Endothelial cell of umbilical vein (primary cell): ENCODE measurements around the gene RYR1. TPM values are rescaled to one million over a fixed set of nuclear protein-coding genes. Genes with fewer than 3 reads are reported as not detected.

Experiments used
- BruUV-seq: library from RNA; stranded (reverse); fragments of 400-500 nt; replicated peaks from 2 replicates; lab custom pipeline; 2021; lab: Mats Ljungman, UMichigan
- CTCF ChIA-PET: fragments of 300-600, 350-600 bp; sonication (Branson Sonifier 250); formaldehyde crosslinking; loops from one replicate; lab custom pipeline; 2021; ENCODE audit warnings: antibody characterized with exemption, inconsistent platforms; lab: Charles Lee
- POLR2A ChIA-PET: fragments of 300-600, 350-600 bp; sonication (Branson Sonifier 250); formaldehyde crosslinking; loops from one replicate; lab custom pipeline; 2021; ENCODE audit warnings: antibody characterized with exemption, inconsistent platforms; lab: Charles Lee
- DNase-seq: peaks from one replicate; pipeline ENCODE4 v3.0.0-alpha.2; 2011; ENCODE audit warnings: low read depth, low spot score
- FAIRE-seq: peaks from 2 replicates; lab custom pipeline; 2011; peaks lifted over from hg19 to GRCh38; lab: Jason Lieb, UNC
- H2AFZ ChIP-seq: 2 replicates; pipeline ENCODE4 v1.6.0; 2012; ENCODE audit warnings: low read depth, low read length, control low read depth, inconsistent platforms
- H3K27ac ChIP-seq: 2 replicates; pipeline ENCODE4 v1.5.1; 2011; ENCODE audit warnings: low read depth, mild to moderate bottlenecking, control low read depth, low read length, moderate library complexity; ENCODE audit not compliant: insufficient read depth
- H3K27me3 ChIP-seq, 2 experiments: 2 replicates each; pipeline versions ENCODE4 v1.6.0 to v1.6.1; 2011; ENCODE audit warnings: low read length in 2 of 2, mixed read lengths in 1 of 2; ENCODE audit not compliant: control insufficient read depth in 2 of 2, insufficient read depth in 2 of 2
- H3K36me3 ChIP-seq, 2 experiments: 2 replicates in 1 of 2; 3 replicates in 1 of 2; pipeline ENCODE4 v1.5.1; 2011; ENCODE audit warnings: low read length in 2 of 2, mild to moderate bottlenecking in 1 of 2, moderate library complexity in 1 of 2; ENCODE audit not compliant: control insufficient read depth in 2 of 2, insufficient read depth in 2 of 2; ENCODE audit errors: extremely low read depth in 1 of 2
- H3K4me1 ChIP-seq: 3 replicates; pipeline ENCODE4 v1.5.1; 2011; ENCODE audit warnings: mild to moderate bottlenecking, low read length; ENCODE audit not compliant: control insufficient read depth, insufficient read depth; ENCODE audit errors: extremely low read depth
- H3K4me2 ChIP-seq: 2 replicates; pipeline ENCODE4 v1.6.1; 2011; ENCODE audit warnings: low read length, control low read depth, mixed read lengths; ENCODE audit not compliant: insufficient read depth
- H3K4me3 ChIP-seq, 3 experiments: fragments of 200-600 bp in 1 of 3; sonication (generic), shearing (Covaris generic) in 1 of 3; replicated peaks in 1 of 3; 2 replicates each; pipeline ENCODE4 v1.5.1; 2011 to 2016; ENCODE audit warnings: control low read depth in 3 of 3, low read length in 3 of 3, mild to moderate bottlenecking in 2 of 3, inconsistent platforms in 1 of 3, low read depth in 1 of 3, moderate library complexity in 1 of 3; ENCODE audit not compliant: insufficient read depth in 1 of 3
- H3K79me2 ChIP-seq: 2 replicates; pipeline ENCODE4 v1.6.0; 2012; ENCODE audit warnings: low read length, inconsistent platforms; ENCODE audit not compliant: control insufficient read depth, insufficient read depth
- H3K9ac ChIP-seq: replicated peaks from 2 replicates; pipeline ENCODE3; 2011; ENCODE audit warnings: low read length, control low read depth; ENCODE audit not compliant: insufficient read depth; ENCODE audit errors: extremely low read depth
- H3K9me1 ChIP-seq: replicated peaks from 3 replicates; pipeline ENCODE4 v1.6.0; 2011; ENCODE audit warnings: mild to moderate bottlenecking, low read length; ENCODE audit not compliant: control insufficient read depth, insufficient read depth; ENCODE audit errors: extremely low read depth
- H3K9me3 ChIP-seq: replicated peaks from 2 replicates; pipeline ENCODE4 v1.5.1; 2012; ENCODE audit warnings: low read length, inconsistent platforms; ENCODE audit not compliant: control insufficient read depth, insufficient read depth
- H4K20me1 ChIP-seq: replicated peaks from 2 replicates; pipeline ENCODE3; 2011; ENCODE audit warnings: mild to moderate bottlenecking, low read length; ENCODE audit not compliant: control insufficient read depth, insufficient read depth; ENCODE audit errors: extremely low read depth
- EZH2 ChIP-seq: IDR thresholded peaks from 2 replicates; pipeline ENCODE4 v1.6.1; 2012; ENCODE audit warnings: borderline replicate concordance, low read depth, mild to moderate bottlenecking, moderate library complexity, low read length, inconsistent platforms; ENCODE audit not compliant: severe bottlenecking
- GATA2 ChIP-seq: IDR thresholded peaks from 2 replicates; pipeline ENCODE4 v1.7.0; 2011; ENCODE audit warnings: low read depth, mild to moderate bottlenecking, moderate library complexity, mixed read lengths, low read length; ENCODE audit not compliant: insufficient read length, insufficient read depth
- JUN ChIP-seq: IDR thresholded peaks from 2 replicates; pipeline ENCODE4 v1.6.1; 2011; ENCODE audit warnings: borderline replicate concordance, low read depth; ENCODE audit not compliant: insufficient read length, insufficient read depth
- POLR2AphosphoS5 ChIP-seq: IDR thresholded peaks from 2 replicates; pipeline ENCODE4 v1.6.1; 2012; ENCODE audit warnings: low read depth, mild to moderate bottlenecking, control low read depth, low read length, moderate library complexity; ENCODE audit not compliant: insufficient read depth
- dilution Hi-C: fragments of 300-500 bp; cut with MboI; formaldehyde crosslinking; loops from one replicate; pipeline ENCODE4 v1.15.0; 2019; ENCODE audit warnings: low sequenced_read_pairs; ENCODE audit not compliant: extremely low pct_ligation_motif_present
- intact Hi-C: fragments of 100-400 bp; cut with micrococcal nuclease; formaldehyde crosslinking; loops from one replicate; pipeline ENCODE4 v1.10.0; 2022
- polyA plus RNA-seq, 4 experiments: library from polyadenylated mRNA; depleted of rRNA in 3 of 4; stranded (reverse) in 3 of 4; unstranded in 1 of 4; fragments of >200 nt; gene quantifications; 2 replicates each; pipeline versions ENCODE4 v1.2.1 to v1.2.3, GENCODE V29; 2011 to 2012; ENCODE audit warnings: missing spikeins in 1 of 4
- total RNA-seq: library from RNA; stranded (reverse); gene quantifications from 2 replicates; pipeline ENCODE4 v1.2.3, GENCODE V29; 2021

Gene RYR1
- total and polyA plus RNA-seq, 2 donors (not counting 3 experiments of a cell fraction or from before 2014, with no cell fraction given): under 0.01 to 0.02 TPM

DNA sequence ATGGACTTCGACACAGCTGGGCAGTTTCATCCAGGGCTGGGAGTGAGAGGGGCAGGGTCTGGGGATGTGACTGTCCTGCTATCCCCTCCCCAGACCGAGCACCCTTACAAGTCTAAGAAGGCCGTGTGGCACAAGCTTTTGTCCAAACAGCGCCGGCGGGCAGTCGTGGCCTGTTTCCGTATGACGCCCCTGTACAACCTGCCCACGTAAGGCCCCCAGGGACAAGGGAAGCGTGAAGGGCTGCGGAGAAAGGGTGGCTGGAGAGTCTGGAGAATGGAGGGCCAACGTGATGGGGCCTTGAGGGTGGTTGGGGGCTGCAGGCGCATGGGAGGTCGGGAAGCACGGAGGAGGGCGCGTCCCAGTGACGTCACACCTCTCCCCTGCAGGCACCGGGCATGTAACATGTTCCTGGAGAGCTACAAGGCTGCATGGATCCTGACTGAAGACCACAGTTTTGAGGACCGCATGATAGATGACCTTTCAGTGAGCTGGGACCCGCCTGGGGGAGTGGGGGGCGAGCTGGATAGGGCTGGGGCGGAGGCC, 94.8 kb downstream of the RYR1 start:
- Histone ChIP-seq H3K9me3 (no peaks in the 10 kb centered on the region), H3K36me3 (no peaks in the 10 kb centered on the region), H3K9ac (no peak overlapping the region), H3K4me2 (no peak overlapping the region), H3K9me1 (no peaks in the 10 kb centered on the region), H2AFZ (no peak overlapping the region), H3K27me3 (no peaks in the 10 kb centered on the region), H4K20me1 (no peaks in the 10 kb centered on the region), H3K27ac (no peak overlapping the region), H3K4me3 (no peak overlapping the region), H3K4me1 (no peaks in the 10 kb centered on the region), H3K79me2 (no peaks in the 10 kb centered on the region)
- ChIA-PET CTCF (no interaction called here), POLR2A (no interaction called here)
- FAIRE-seq (no peak), DNase-seq (no peak)
- no TSS peak for BruUV-seq
- TF ChIP-seq EZH2: no peak
- TF ChIP-seq POLR2AphosphoS5: no peak
- dilution Hi-C loops: no loop called here
- intact Hi-C loops: no loop called here

DNA sequence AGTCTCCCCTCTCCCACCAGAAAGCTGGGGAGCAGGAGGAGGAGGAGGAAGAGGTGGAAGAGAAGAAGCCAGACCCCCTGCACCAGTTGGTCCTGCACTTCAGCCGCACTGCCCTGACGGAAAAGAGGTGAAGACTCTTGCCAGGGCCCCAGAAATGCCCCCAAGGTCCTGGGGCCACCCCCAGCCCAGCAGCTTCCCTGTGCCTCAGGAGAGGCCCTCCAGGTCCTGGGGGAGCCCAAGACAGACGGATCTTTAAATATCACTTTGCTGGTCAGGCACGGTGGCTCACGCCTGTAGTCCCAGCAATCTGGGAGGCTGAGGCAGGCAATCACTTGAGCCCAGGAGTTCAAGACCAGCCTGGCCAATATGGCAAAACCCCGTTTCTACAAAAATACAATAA, 95.4 kb downstream of the RYR1 start:
- ChIA-PET CTCF (no interaction called here), POLR2A (no interaction called here)

More for the DNA sequence above, 95.4 kb downstream of the RYR1 start:
- Histone ChIP-seq H3K27me3 (no peaks in the 10 kb centered on the region), H3K4me3 (no peak overlapping the region), H3K79me2 (no peaks in the 10 kb centered on the region), H3K27ac (no peak overlapping the region), H3K4me1 (no peaks in the 10 kb centered on the region), H4K20me1 (no peaks in the 10 kb centered on the region), H3K9ac (no peak overlapping the region), H3K36me3 (no peaks in the 10 kb centered on the region), H2AFZ (no peak overlapping the region), H3K9me3 (no peaks in the 10 kb centered on the region), H3K4me2 (no peak overlapping the region), H3K9me1 (no peaks in the 10 kb centered on the region)
- dilution Hi-C loops: no loop called here
- DNase-seq (no peak), FAIRE-seq (no peak)
- BruUV-seq: no TSS peak
- intact Hi-C loops: no loop called here
- TF ChIP-seq JUN (no peak), GATA2 (no peak)
